ENCODE measurements around the gene ZNF761. TPM values are rescaled to one million over a fixed set of nuclear protein-coding genes. Genes with fewer than 3 reads are reported as not detected.
"Not testable (repeated sequence)": the region's sequence is repeated elsewhere in the genome, so short reads cannot be mapped to it uniquely, and the experiment has no call there.

ZNF761 gene
- total RNA-seq, 2 experiments from 2014 or later, result 14.0 to 16.0 TPM

- H3K4me1 ChIP-seq (ENCODE audit: insufficient read depth, low read length, poor library complexity, severe bottlenecking); H3K27ac ChIP-seq (ENCODE audit: low read depth, low read length, poor library complexity, severe bottlenecking); H2AFZ ChIP-seq (ENCODE audit: low read length); CTCF ChIA-PET (ENCODE audit: unreplicated experiment); H3K4me2 ChIP-seq (ENCODE audit: low read length); H4K20me1 ChIP-seq (ENCODE audit: insufficient read depth, low read length); DNase-seq (ENCODE audit: low spot score); H3K9me2 ChIP-seq (ENCODE audit: insufficient read depth, low read length); BruUV-seq (replicated peaks); H3K4me3 ChIP-seq (ENCODE audit: low read depth, low read length, poor library complexity, severe bottlenecking); H3K79me2 ChIP-seq (ENCODE audit: insufficient read depth, low read depth, low read length); intact Hi-C loops (cut with micrococcal nuclease; ENCODE audit: unreplicated experiment); POLR2A ChIA-PET: not testable (repeated sequence)
- H3K36me3 ChIP-seq (ENCODE audit: insufficient read depth, low read length), result peaks cover 79% of the 10 kb centered on the region
- H3K9me3 ChIP-seq (ENCODE audit: low read length), result peaks cover 34% of the 10 kb centered on the region
Measured at GRCh38 chr19:53483751-53484150, 52.0 kb downstream of the ZNF761 start.

DNA sequence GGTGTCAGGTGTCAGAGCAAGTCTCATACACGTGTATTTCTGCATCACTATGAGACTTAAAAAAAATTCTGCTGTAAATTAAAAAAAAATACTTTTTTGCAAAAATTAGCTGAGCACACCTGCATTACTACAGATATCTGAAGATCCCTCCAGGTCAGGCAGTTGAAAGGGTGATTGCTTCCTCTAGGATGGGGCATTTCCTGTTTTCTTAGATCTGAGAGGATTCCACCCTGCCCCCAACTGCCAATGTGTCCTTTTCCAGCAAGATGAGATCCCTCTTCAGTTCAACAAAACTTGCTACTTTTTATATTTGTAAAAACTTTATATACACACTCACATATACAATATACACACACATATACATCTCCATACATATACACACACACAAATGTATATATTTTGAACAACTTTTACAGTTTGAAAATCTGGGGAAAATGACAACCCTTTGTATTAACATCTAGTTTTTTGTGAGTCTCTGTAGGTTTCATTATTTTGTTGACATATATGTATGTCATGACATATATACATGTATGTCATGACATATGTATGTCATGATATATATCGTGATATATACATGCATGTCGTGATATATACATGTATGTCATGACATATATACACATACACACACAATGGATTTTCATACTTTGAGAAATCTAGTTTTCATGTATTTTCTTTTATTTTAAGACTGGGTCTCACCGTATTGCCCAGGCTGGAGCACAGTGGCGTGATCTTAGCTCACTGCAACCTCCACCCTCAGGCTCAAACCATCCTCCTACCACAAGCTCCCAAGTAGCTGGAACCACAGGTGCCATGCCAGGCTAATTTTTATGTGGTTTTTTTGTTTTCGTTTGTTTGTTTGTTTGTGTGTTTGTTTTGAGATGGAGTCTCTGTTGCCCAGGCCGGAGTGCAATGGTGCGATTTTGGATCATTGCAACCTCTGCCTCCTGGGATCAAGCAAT lies 53.5 kb downstream of the ZNF761 start:
- ChIA-PET POLR2A (no interaction called here), CTCF (ENCODE audit: unreplicated experiment) (no interaction called here)
- no peak overlapping the region for H3K27ac ChIP-seq (ENCODE audit: low read depth, low read length, poor library complexity, severe bottlenecking)
- DNase-seq (ENCODE audit: low spot score), result no peak
- no peak overlapping the region for H2AFZ ChIP-seq (ENCODE audit: low read length)
- H3K9me3 ChIP-seq (ENCODE audit: low read length), result peaks cover 26% of the 10 kb centered on the region
- no TSS peak for BruUV-seq (replicated peaks)
- intact Hi-C loops (cut with micrococcal nuclease; ENCODE audit: unreplicated experiment), result no loop called here
- no peaks in the 10 kb centered on the region for H3K79me2 ChIP-seq (ENCODE audit: insufficient read depth, low read depth, low read length)
- H3K4me3 ChIP-seq (ENCODE audit: low read depth, low read length, poor library complexity, severe bottlenecking), result no peak overlapping the region
- H4K20me1 ChIP-seq (ENCODE audit: insufficient read depth, low read length), result no peaks in the 10 kb centered on the region
- TF ChIP-seq EZH2phosphoT487 (IDR thresholded peaks at IDR 0.05; ENCODE audit: borderline replicate concordance, low read depth, low read length), result no peak
- TF ChIP-seq, protein P1, sequence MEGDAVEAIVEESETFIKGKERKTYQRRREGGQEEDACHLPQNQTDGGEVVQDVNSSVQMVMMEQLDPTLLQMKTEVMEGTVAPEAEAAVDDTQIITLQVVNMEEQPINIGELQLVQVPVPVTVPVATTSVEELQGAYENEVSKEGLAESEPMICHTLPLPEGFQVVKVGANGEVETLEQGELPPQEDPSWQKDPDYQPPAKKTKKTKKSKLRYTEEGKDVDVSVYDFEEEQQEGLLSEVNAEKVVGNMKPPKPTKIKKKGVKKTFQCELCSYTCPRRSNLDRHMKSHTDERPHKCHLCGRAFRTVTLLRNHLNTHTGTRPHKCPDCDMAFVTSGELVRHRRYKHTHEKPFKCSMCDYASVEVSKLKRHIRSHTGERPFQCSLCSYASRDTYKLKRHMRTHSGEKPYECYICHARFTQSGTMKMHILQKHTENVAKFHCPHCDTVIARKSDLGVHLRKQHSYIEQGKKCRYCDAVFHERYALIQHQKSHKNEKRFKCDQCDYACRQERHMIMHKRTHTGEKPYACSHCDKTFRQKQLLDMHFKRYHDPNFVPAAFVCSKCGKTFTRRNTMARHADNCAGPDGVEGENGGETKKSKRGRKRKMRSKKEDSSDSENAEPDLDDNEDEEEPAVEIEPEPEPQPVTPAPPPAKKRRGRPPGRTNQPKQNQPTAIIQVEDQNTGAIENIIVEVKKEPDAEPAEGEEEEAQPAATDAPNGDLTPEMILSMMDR (conservative IDR thresholded peaks at IDR 0.05; ENCODE audit: low read length), result no peak
- H3K9me2 ChIP-seq (ENCODE audit: insufficient read depth, low read length), result no peaks in the 10 kb centered on the region
- H3K4me1 ChIP-seq (ENCODE audit: insufficient read depth, low read length, poor library complexity, severe bottlenecking), result no peaks in the 10 kb centered on the region
- no peak overlapping the region for H3K4me2 ChIP-seq (ENCODE audit: low read length)
- H3K36me3 ChIP-seq (ENCODE audit: insufficient read depth, low read length), result peaks cover 78% of the 10 kb centered on the region

DNA sequence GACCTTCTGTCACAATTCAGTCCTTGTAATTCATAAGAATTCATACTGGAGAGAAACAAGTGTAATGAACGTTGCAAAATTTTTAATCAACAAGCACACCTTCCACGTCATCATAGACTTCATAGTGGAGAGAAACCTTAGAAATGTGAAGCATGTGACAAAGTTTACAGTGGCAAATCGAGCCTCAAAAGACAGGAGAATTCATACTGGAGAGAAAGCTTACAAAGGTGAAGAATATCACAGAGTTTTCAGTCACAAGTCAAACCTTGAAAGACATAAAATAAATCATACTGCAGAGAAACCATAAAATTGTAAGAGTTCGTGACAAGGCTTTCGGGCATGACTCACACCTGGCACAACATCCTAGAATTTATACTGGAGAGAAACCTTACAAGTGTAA lies 60.4 kb downstream of the ZNF761 start:
- H2AFZ ChIP-seq (ENCODE audit: low read length), result no peak overlapping the region
- peaks cover 8% of the 10 kb centered on the region; the same call in 1 of the 2 replicates for H3K9me3 ChIP-seq (ENCODE audit: low read length)
- intact Hi-C loops (cut with micrococcal nuclease; ENCODE audit: unreplicated experiment), result no loop called here
- no peaks in the 10 kb centered on the region for H4K20me1 ChIP-seq (ENCODE audit: insufficient read depth, low read length)
- no peak overlapping the region for H3K4me3 ChIP-seq (ENCODE audit: low read depth, low read length, poor library complexity, severe bottlenecking)
- H3K79me2 ChIP-seq (ENCODE audit: insufficient read depth, low read depth, low read length), result no peaks in the 10 kb centered on the region
- no peak for TF ChIP-seq EZH2phosphoT487 (IDR thresholded peaks at IDR 0.05; ENCODE audit: borderline replicate concordance, low read depth, low read length)
- TF ChIP-seq, protein P1 (conservative IDR thresholded peaks at IDR 0.05; ENCODE audit: low read length), result no peak
- peaks cover 75% of the 10 kb centered on the region for H3K36me3 ChIP-seq (ENCODE audit: insufficient read depth, low read length)
- no TSS peak for BruUV-seq (replicated peaks)
- POLR2A ChIA-PET, result no interaction called here
- H3K4me1 ChIP-seq (ENCODE audit: insufficient read depth, low read length, poor library complexity, severe bottlenecking), result no peaks in the 10 kb centered on the region
- H3K27ac ChIP-seq (ENCODE audit: low read depth, low read length, poor library complexity, severe bottlenecking), result no peak overlapping the region
- CTCF ChIA-PET (ENCODE audit: unreplicated experiment), result no interaction called here
- H3K4me2 ChIP-seq (ENCODE audit: low read length), result no peak overlapping the region
- no peak for DNase-seq (ENCODE audit: low spot score)
- H3K9me2 ChIP-seq (ENCODE audit: insufficient read depth, low read length), result no peaks in the 10 kb centered on the region

- H2AFZ ChIP-seq (ENCODE audit: low read length); H3K4me1 ChIP-seq (ENCODE audit: insufficient read depth, low read length, poor library complexity, severe bottlenecking); POLR2A ChIA-PET; DNase-seq (ENCODE audit: low spot score); H4K20me1 ChIP-seq (ENCODE audit: insufficient read depth, low read length); H3K9me3 ChIP-seq (ENCODE audit: low read length); H3K4me3 ChIP-seq (ENCODE audit: low read depth, low read length, poor library complexity, severe bottlenecking); H3K79me2 ChIP-seq (ENCODE audit: insufficient read depth, low read depth, low read length); H3K4me2 ChIP-seq (ENCODE audit: low read length); CTCF ChIA-PET (ENCODE audit: unreplicated experiment); H3K9me2 ChIP-seq (ENCODE audit: insufficient read depth, low read length); H3K27ac ChIP-seq (ENCODE audit: low read depth, low read length, poor library complexity, severe bottlenecking); BruUV-seq (replicated peaks); intact Hi-C loops (cut with micrococcal nuclease; ENCODE audit: unreplicated experiment): not testable (repeated sequence)
- peaks cover 23% of the 10 kb centered on the region for H3K36me3 ChIP-seq (ENCODE audit: insufficient read depth, low read length)
Measured at GRCh38 chr19:53497311-53498023, 65.7 kb downstream of the ZNF761 start.

DNA sequence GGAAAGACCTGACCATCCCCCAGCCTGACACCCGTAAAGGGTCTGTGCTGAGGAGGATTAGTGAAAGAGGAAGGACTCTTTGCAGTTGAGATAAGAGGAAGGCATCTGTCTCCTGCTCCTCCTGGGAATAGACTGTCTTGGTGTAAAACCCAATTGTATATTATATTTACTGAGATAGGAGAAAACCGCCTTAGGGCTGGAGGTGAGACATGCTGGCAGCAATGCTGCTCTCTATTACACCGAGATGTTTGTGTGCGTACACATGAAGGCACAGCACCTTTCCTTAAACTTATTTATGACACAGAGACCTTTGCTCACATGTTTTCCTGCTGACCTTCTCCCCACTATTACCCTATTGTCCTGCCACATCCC lies 66.2 kb downstream of the ZNF761 start:
- DNase-seq (ENCODE audit: low spot score); H3K27ac ChIP-seq (ENCODE audit: low read depth, low read length, poor library complexity, severe bottlenecking); H2AFZ ChIP-seq (ENCODE audit: low read length); BruUV-seq (replicated peaks); H3K79me2 ChIP-seq (ENCODE audit: insufficient read depth, low read depth, low read length); POLR2A ChIA-PET; H4K20me1 ChIP-seq (ENCODE audit: insufficient read depth, low read length); H3K4me2 ChIP-seq (ENCODE audit: low read length); H3K9me3 ChIP-seq (ENCODE audit: low read length); H3K4me1 ChIP-seq (ENCODE audit: insufficient read depth, low read length, poor library complexity, severe bottlenecking); H3K4me3 ChIP-seq (ENCODE audit: low read depth, low read length, poor library complexity, severe bottlenecking); H3K9me2 ChIP-seq (ENCODE audit: insufficient read depth, low read length); CTCF ChIA-PET (ENCODE audit: unreplicated experiment); intact Hi-C loops (cut with micrococcal nuclease; ENCODE audit: unreplicated experiment): not testable (repeated sequence)
- peaks cover 18% of the 10 kb centered on the region; the same call in 1 of the 2 replicates for H3K36me3 ChIP-seq (ENCODE audit: insufficient read depth, low read length)

Measured in OCI-LY7 (cell line).